HK-2 (cell line): ENCODE results near the gene DOCK4.
A peak's percentile ranks its signal among the peaks of the same experiment; 100 is the strongest.

Source experiments
- DNase-seq: peaks from one replicate; pipeline ENCODE4 v3.0.0-alpha.2; 2018; ENCODE audit not compliant: unreplicated experiment

The DOCK4 gene

GRCh38 chr7:112160130-112160770, 45.9 kb downstream of the DOCK4 start:
- DNase-seq, result no peak

GRCh38 chr7:112159351-112159750, 46.8 kb downstream of the DOCK4 start:
- no peak for DNase-seq

GRCh38 chr7:112157072-112157471, 49.1 kb downstream of the DOCK4 start:
- peak; percentile 65 for DNase-seq

GRCh38 chr7:112156412-112156811, 49.8 kb downstream of the DOCK4 start:
- no peak for DNase-seq

GRCh38 chr7:112154690-112155089, 51.5 kb downstream of the DOCK4 start:
- DNase-seq, result no peak

- DNase-seq, result no peak
Observed at GRCh38 chr7:112152186-112152585, 54.0 kb downstream of the DOCK4 start.

- DNase-seq, result no peak
Observed at GRCh38 chr7:112150823-112151641, 55.2 kb downstream of the DOCK4 start.

- DNase-seq, result no peak
Observed at GRCh38 chr7:112149734-112150133, 56.5 kb downstream of the DOCK4 start.

- DNase-seq, result no peak
Observed at GRCh38 chr7:112147793-112148361, 58.3 kb downstream of the DOCK4 start.

- no peak for DNase-seq
Observed at GRCh38 chr7:112145206-112145605, 61.0 kb downstream of the DOCK4 start.

- DNase-seq, result no peak
Observed at GRCh38 chr7:112144284-112145059, 61.7 kb downstream of the DOCK4 start.

- DNase-seq, result no peak
Observed at GRCh38 chr7:112143582-112143981, 62.6 kb downstream of the DOCK4 start.

- no peak for DNase-seq
Observed at GRCh38 chr7:112143136-112143535, 63.1 kb downstream of the DOCK4 start.

GRCh38 chr7:112140600-112140999, 65.6 kb downstream of the DOCK4 start:
- DNase-seq, result no peak

- no peak for DNase-seq
Observed at GRCh38 chr7:112138938-112139337, 67.3 kb downstream of the DOCK4 start.

GRCh38 chr7:112138325-112138852, 67.8 kb downstream of the DOCK4 start:
- no peak for DNase-seq

- DNase-seq, result no peak
Observed at GRCh38 chr7:112137141-112138101, 68.8 kb downstream of the DOCK4 start.

GRCh38 chr7:112136271-112137008, 69.8 kb downstream of the DOCK4 start:
- no peak for DNase-seq

GRCh38 chr7:112135815-112136214, 70.4 kb downstream of the DOCK4 start:
- DNase-seq, result no peak

- DNase-seq, result no peak
Observed at GRCh38 chr7:112134039-112134438, 72.2 kb downstream of the DOCK4 start.
